GM12878 (cell line): Measurements from ENCODE around the gene BBS9. TPM values are rescaled to one million over a fixed set of nuclear protein-coding genes. Genes with fewer than 3 reads are reported as not detected.

ENCODE experiments used
- ATAC-seq: fragments of 200-7000 bp; cut with Tn5 transposase; 3 replicates; pipeline ENCODE4 v1.9.1; 2020; ENCODE audit warnings: mild to moderate bottlenecking, moderate library complexity
- BruUV-seq: library from RNA; stranded (reverse); fragments of 400-500 nt; replicated peaks from 2 replicates; lab custom pipeline; 2021; lab: Mats Ljungman, UMichigan
- CTCF ChIA-PET: fragments of 300-600 bp; sonication (Branson Sonifier 250); formaldehyde crosslinking; extraction: SDS; loops from one replicate; lab custom pipeline; 2021; ENCODE audit warnings: inconsistent platforms; lab: Yijun Ruan, JAX
- POLR2A ChIA-PET: fragments of 350-600 bp; formaldehyde crosslinking; extraction: SDS; loops from one replicate; lab custom pipeline; 2021; ENCODE audit warnings: inconsistent platforms; lab: Charles Lee
- RAD21 ChIA-PET: fragments of 300-600 bp; sonication (Branson Sonifier 250); formaldehyde crosslinking; loops from one replicate; lab custom pipeline; 2023; ENCODE audit warnings: antibody characterized with exemption; ENCODE audit not compliant: unreplicated experiment; lab: Charles Lee
- SMC1A ChIA-PET: fragments of 300-600 bp; sonication (Branson Sonifier 250); formaldehyde crosslinking; loops from one replicate; lab custom pipeline; 2023; ENCODE audit not compliant: unreplicated experiment, uncharacterized antibody; lab: Charles Lee
- DNase-seq: peaks from one replicate; pipeline ENCODE4 v3.0.0-alpha.2; 2011; ENCODE audit warnings: low read depth, low spot score
- FAIRE-seq: peaks from 3 replicates; lab custom pipeline; 2011; peaks lifted over from hg19 to GRCh38; lab: Jason Lieb, UNC
- H2AFZ ChIP-seq: 2 replicates; pipeline ENCODE4 v1.6.0; 2011; ENCODE audit warnings: low read depth, low read length, control low read depth; ENCODE audit not compliant: control insufficient read depth
- H3K27ac ChIP-seq: 2 replicates; pipeline ENCODE4 v1.5.1; 2011; ENCODE audit warnings: control low read depth; ENCODE audit not compliant: control insufficient read depth, insufficient read depth
- H3K27me3 ChIP-seq, 2 experiments: replicated peaks in 1 of 2; 2 replicates each; pipeline versions ENCODE4 v1.6.0 to v1.6.1; 2011; ENCODE audit warnings: low read length in 1 of 2; ENCODE audit not compliant: control insufficient read depth in 2 of 2, insufficient read depth in 2 of 2
- H3K36me3 ChIP-seq, 2 experiments: 2 replicates each; pipeline ENCODE4 v1.5.1; 2011; ENCODE audit warnings: low read length in 1 of 2; ENCODE audit not compliant: control insufficient read depth in 2 of 2, insufficient read depth in 2 of 2
- H3K4me1 ChIP-seq: 2 replicates; pipeline ENCODE4 v1.6.1; 2011; ENCODE audit warnings: mild to moderate bottlenecking, low read length, moderate library complexity, mixed read lengths; ENCODE audit not compliant: control insufficient read depth, insufficient read depth
- H3K4me2 ChIP-seq: 2 replicates; pipeline ENCODE4 v1.6.0; 2011; ENCODE audit warnings: control low read depth; ENCODE audit not compliant: control insufficient read depth, insufficient read depth
- H3K4me3 ChIP-seq: fragments of 200-600 bp; sonication (generic); 2 replicates; pipeline ENCODE4 v1.5.1; 2016
- H3K79me2 ChIP-seq: 2 replicates; pipeline ENCODE4 v1.6.0; 2011; ENCODE audit warnings: low read length; ENCODE audit not compliant: control insufficient read depth, insufficient read depth
- H3K9ac ChIP-seq: 2 replicates; pipeline ENCODE4 v1.8.0; 2011; ENCODE audit warnings: low read length, control low read depth, mixed read lengths; ENCODE audit not compliant: control insufficient read depth, insufficient read depth
- H3K9me3 ChIP-seq: replicated peaks from 3 replicates; pipeline ENCODE4 v1.5.1; 2011; ENCODE audit warnings: mild to moderate bottlenecking, low read length; ENCODE audit not compliant: control insufficient read depth, insufficient read depth
- H4K20me1 ChIP-seq: 2 replicates; pipeline ENCODE4 v1.6.0; 2011; ENCODE audit not compliant: control insufficient read depth, insufficient read depth
- BHLHE40 ChIP-seq, 2 experiments: fragments of 450-650 bp in 1 of 2; IDR thresholded peaks; 2 replicates each; pipeline ENCODE4 v1.6.1; 2011 to 2017; ENCODE audit warnings: low read depth in 2 of 2, borderline replicate concordance in 1 of 2, improper control_type of control experiment in 1 of 2, low read length in 1 of 2, mild to moderate bottlenecking in 1 of 2
- BRCA1 ChIP-seq: IDR thresholded peaks from 2 replicates; pipeline ENCODE4 v1.6.1; 2011; ENCODE audit warnings: low read depth, low read length, improper control_type of control experiment
- CHD1 ChIP-seq: IDR thresholded peaks from 2 replicates; pipeline ENCODE4 v1.6.1; 2012; ENCODE audit warnings: low read depth, low read length, improper control_type of control experiment
- GABPA ChIP-seq: IDR thresholded peaks from 2 replicates; pipeline ENCODE4 v1.6.1; 2014; ENCODE audit warnings: antibody characterized with exemption, low read depth, mild to moderate bottlenecking, inconsistent platforms
- GATAD2B ChIP-seq: fragments of 450-650 bp; conservative IDR thresholded peaks from 2 replicates; pipeline ENCODE4 v1.6.1; 2017; ENCODE audit warnings: low read depth, mild to moderate bottlenecking, moderate library complexity
- HCFC1 ChIP-seq: fragments of 150-350 bp; IDR thresholded peaks from 2 replicates; pipeline ENCODE4 v1.6.1; 2014; ENCODE audit warnings: low read length
- HDAC2 ChIP-seq: fragments of 200-600 bp; sonication (generic); IDR thresholded peaks from 2 replicates; pipeline ENCODE4 v1.6.1; 2017
- IKZF2 ChIP-seq, 2 experiments: fragments of 450-650 bp; IDR thresholded peaks; 2 replicates each; pipeline ENCODE4 v1.6.1; 2017; ENCODE audit warnings: mild to moderate bottlenecking in 2 of 2, moderate library complexity in 2 of 2
- JUND ChIP-seq: IDR thresholded peaks from 2 replicates; pipeline ENCODE4 v1.6.1; 2012; ENCODE audit warnings: low read depth, mild to moderate bottlenecking, low read length, improper control_type of control experiment, moderate library complexity
- KAT2A ChIP-seq: conservative IDR thresholded peaks from 2 replicates; pipeline ENCODE4 v1.6.1; 2011; ENCODE audit warnings: low read depth, low read length; ENCODE audit not compliant: control insufficient read depth
- LARP7 ChIP-seq: fragments of 450-650 bp; IDR thresholded peaks from 2 replicates; pipeline ENCODE4 v1.6.1; 2017; ENCODE audit warnings: mild to moderate bottlenecking
- MYC ChIP-seq: IDR thresholded peaks from 2 replicates; pipeline ENCODE4 v1.6.1; 2011; ENCODE audit warnings: mild to moderate bottlenecking, low read length, moderate library complexity, inconsistent platforms; ENCODE audit not compliant: insufficient read depth, insufficient replicate concordance, insufficient read length, severe bottlenecking
- NFXL1 ChIP-seq: fragments of 450-650 bp; IDR thresholded peaks from 2 replicates; pipeline ENCODE4 v1.6.1; 2017; ENCODE audit warnings: antibody characterized with exemption, mild to moderate bottlenecking, borderline replicate concordance
- PAX8 ChIP-seq: fragments of 450-650 bp; IDR thresholded peaks from 2 replicates; pipeline ENCODE4 v1.6.1; 2017; ENCODE audit warnings: mild to moderate bottlenecking, moderate library complexity
- SMC3 ChIP-seq: IDR thresholded peaks from 2 replicates; pipeline ENCODE4 v1.6.1; 2011; ENCODE audit warnings: low read length, improper control_type of control experiment, borderline replicate concordance
- YY1 ChIP-seq: IDR thresholded peaks from 2 replicates; pipeline ENCODE4 v1.6.1; 2011; ENCODE audit warnings: low read depth, mild to moderate bottlenecking, low read length
- ZNF217 ChIP-seq: fragments of 450-650 bp; IDR thresholded peaks from 2 replicates; pipeline ENCODE4 v1.6.1; 2017; ENCODE audit warnings: antibody characterized with exemption, mild to moderate bottlenecking
- WGBS: methylation state at CpG from one replicate; pipeline ENCODE4 v1.1.6; 2016; ENCODE audit warnings: low lambda C conversion rate; ENCODE audit not compliant: insufficient replicate concordance, insufficient coverage; ENCODE audit errors: missing lambda C conversion rate; 5-methylcytosine and 5-hydroxymethylcytosine counted together
- in situ Hi-C: fragments of 300-500 bp; cut with MboI; formaldehyde crosslinking; loops from 9 replicates; pipeline ENCODE4 v1.14.3; 2018; ENCODE audit warnings: mixed read lengths
- intact Hi-C: fragments of 100-400 bp; cut with micrococcal nuclease; formaldehyde crosslinking; loops from one replicate; pipeline ENCODE4 v1.14.2; 2022; ENCODE audit not compliant: unreplicated experiment
- polyA plus RNA-seq, 11 experiments: library from polyadenylated mRNA; depleted of rRNA in 4 of 11; unstranded in 6 of 11; stranded (reverse) in 5 of 11; fragments of >200 nt; fragmentation: Nextera tagmentation in 4 of 11; fragmentation: Illumina TruSeq in 1 of 11; extraction: Ambion mirVana in 4 of 11; extraction: Trizol in 1 of 11; gene quantifications; 1 replicate in 1 of 11; 2 replicates in 10 of 11; pipeline versions ENCODE4 v1.2.1 to v1.2.3, GENCODE V29; 2011 to 2016; ENCODE audit warnings: inconsistent platforms in 2 of 11, missing spikeins in 2 of 11, low read depth in 1 of 11
- total RNA-seq, 4 experiments: library from RNA; depleted of rRNA in 3 of 4; stranded (reverse); fragments of >200 nt in 3 of 4; fragmentation: Illumina TruSeq in 1 of 4; extraction: Trizol in 1 of 4; gene quantifications; 2 replicates each; pipeline versions ENCODE4 v1.2.1 to v1.2.3, GENCODE V29; 2013 to 2021
- TF ChIP-seq, protein P1 (sequence below), 3 experiments: IDR thresholded peaks in 2 of 3; conservative IDR thresholded peaks in 1 of 3; 2 replicates each; pipeline ENCODE4 v1.5.1; 2011; ENCODE audit warnings: low read depth in 3 of 3, low read length in 3 of 3, mild to moderate bottlenecking in 3 of 3, control low read depth in 2 of 3, moderate library complexity in 2 of 3, inconsistent platforms in 1 of 3, mixed read lengths in 1 of 3; ENCODE audit not compliant: control insufficient read depth in 2 of 3, insufficient read depth in 1 of 3; ENCODE audit errors: extremely low read depth in 1 of 3
- TF ChIP-seq, protein P2 (sequence below): fragments of 450-650 bp; IDR thresholded peaks from 2 replicates; pipeline ENCODE4 v1.6.1; 2017; ENCODE audit warnings: mild to moderate bottlenecking, low read depth, inconsistent platforms; ENCODE audit not compliant: poor library complexity, severe bottlenecking
- TF ChIP-seq, protein P3 (sequence below): fragments of 450-650 bp; IDR thresholded peaks from 2 replicates; pipeline ENCODE4 v1.6.1; 2014; ENCODE audit warnings: mild to moderate bottlenecking

The BBS9 gene
- total and polyA plus RNA-seq, 10 of the 15 experiments (the other 5 are each of a cell fraction or from before 2014, with no cell fraction given) = 1.2 to 5.6 (median 2.3) TPM

DNA sequence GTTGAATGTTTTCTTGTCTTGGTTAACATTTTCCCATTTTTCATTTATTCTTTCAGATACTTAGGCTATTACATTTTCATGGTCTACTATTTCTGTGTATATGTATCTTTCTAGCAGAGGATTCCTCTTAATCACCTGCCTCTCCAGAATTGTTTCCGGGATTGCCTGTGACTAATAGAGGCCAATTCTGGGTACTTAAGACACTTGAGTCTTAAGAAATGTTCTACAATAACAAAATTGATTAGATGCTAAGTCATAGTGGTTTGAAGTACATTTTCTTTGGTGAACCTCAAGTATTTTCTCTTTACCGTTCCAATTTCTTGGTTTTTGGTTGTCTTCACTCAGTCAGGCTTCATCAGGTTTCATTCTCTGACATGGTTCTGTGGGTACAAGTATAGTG, 26.4 kb downstream of the BBS9 start:
- 77% methylated on average over 2 of the region's 2 CpGs for WGBS

DNA sequence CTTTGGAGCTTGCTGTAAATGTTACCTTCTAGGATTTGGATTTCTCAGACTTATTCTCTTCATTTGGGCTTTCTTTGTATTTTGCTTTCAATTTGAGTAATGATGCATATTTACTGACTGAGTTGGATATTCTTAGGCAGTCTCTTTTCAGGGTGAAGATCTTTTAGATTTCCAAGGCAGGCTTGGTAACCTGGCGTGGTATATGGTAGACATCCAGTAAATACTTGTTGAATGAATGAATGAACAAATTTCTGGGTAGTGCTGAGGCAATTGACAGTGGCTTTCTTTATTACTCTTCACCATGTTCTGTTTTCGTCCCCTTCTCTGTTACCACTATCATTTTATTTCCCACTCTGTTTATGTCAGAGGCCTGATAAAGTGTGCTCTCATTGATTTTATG, 27.1 kb downstream of the BBS9 start:
- Histone ChIP-seq H3K9me3 (no peaks in the 10 kb centered on the region; the same call in 2 of the 3 replicates), H3K4me3 (no peak overlapping the region), H3K36me3 (no peaks in the 10 kb centered on the region), H3K4me2 (no peak overlapping the region), H4K20me1 (no peaks in the 10 kb centered on the region), H3K4me1 (no peaks in the 10 kb centered on the region), H2AFZ (no peak overlapping the region), H3K9ac (no peak overlapping the region), H3K27me3 (no peaks in the 10 kb centered on the region), H3K79me2 (no peaks in the 10 kb centered on the region), H3K27ac (no peak overlapping the region)
- SMC1A ChIA-PET = interaction anchor here (0.7 kb wide), 1 partner anchor 9 kb away, joined by 3 read pairs; no protein-coding TSS in a partner anchor
- no peak for FAIRE-seq
- intact Hi-C loops (no loop called here), in situ Hi-C loops (no loop called here)
- CTCF ChIA-PET = no interaction called here
- POLR2A ChIA-PET = no interaction called here
- ATAC-seq = no peak
- no peak for DNase-seq
- TF ChIP-seq, protein P1, sequence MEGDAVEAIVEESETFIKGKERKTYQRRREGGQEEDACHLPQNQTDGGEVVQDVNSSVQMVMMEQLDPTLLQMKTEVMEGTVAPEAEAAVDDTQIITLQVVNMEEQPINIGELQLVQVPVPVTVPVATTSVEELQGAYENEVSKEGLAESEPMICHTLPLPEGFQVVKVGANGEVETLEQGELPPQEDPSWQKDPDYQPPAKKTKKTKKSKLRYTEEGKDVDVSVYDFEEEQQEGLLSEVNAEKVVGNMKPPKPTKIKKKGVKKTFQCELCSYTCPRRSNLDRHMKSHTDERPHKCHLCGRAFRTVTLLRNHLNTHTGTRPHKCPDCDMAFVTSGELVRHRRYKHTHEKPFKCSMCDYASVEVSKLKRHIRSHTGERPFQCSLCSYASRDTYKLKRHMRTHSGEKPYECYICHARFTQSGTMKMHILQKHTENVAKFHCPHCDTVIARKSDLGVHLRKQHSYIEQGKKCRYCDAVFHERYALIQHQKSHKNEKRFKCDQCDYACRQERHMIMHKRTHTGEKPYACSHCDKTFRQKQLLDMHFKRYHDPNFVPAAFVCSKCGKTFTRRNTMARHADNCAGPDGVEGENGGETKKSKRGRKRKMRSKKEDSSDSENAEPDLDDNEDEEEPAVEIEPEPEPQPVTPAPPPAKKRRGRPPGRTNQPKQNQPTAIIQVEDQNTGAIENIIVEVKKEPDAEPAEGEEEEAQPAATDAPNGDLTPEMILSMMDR (IDR thresholded peaks at IDR 0.05 in 2 of 3, conservative IDR thresholded peaks at IDR 0.05 in 1 of 3; ENCODE audit: control insufficient read depth in 2 of 3, extremely low read depth in 1 of 3, insufficient read depth in 1 of 3, low read depth in 3 of 3, low read length in 3 of 3) = no peak
- TF ChIP-seq, protein P2, sequence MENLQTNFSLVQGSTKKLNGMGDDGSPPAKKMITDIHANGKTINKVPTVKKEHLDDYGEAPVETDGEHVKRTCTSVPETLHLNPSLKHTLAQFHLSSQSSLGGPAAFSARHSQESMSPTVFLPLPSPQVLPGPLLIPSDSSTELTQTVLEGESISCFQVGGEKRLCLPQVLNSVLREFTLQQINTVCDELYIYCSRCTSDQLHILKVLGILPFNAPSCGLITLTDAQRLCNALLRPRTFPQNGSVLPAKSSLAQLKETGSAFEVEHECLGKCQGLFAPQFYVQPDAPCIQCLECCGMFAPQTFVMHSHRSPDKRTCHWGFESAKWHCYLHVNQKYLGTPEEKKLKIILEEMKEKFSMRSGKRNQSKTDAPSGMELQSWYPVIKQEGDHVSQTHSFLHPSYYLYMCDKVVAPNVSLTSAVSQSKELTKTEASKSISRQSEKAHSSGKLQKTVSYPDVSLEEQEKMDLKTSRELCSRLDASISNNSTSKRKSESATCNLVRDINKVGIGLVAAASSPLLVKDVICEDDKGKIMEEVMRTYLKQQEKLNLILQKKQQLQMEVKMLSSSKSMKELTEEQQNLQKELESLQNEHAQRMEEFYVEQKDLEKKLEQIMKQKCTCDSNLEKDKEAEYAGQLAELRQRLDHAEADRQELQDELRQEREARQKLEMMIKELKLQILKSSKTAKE = no peak
- TF ChIP-seq GATAD2B (no peak), LARP7 (no peak), NFXL1 (no peak), CHD1 (no peak), SMC3 (no peak), BRCA1 (no peak)
- RAD21 ChIA-PET = no interaction called here
- WGBS = 77% methylated on average over 2 of the region's 2 CpGs
- no TSS peak for BruUV-seq

More for the DNA sequence above, 26.4 kb downstream of the BBS9 start:
- no peak overlapping the region for H2AFZ ChIP-seq
- ATAC-seq = no peak
- ChIA-PET RAD21 (no interaction called here), SMC1A (interaction anchor here (0.7 kb wide), 1 partner anchor 9 kb away, joined by 3 read pairs; no protein-coding TSS in a partner anchor), CTCF (no interaction called here), POLR2A (no interaction called here)
- no peaks in the 10 kb centered on the region for H4K20me1 ChIP-seq
- H3K9me3 ChIP-seq = no peaks in the 10 kb centered on the region
- in situ Hi-C loops = no loop called here
- no peaks in the 10 kb centered on the region for H3K4me1 ChIP-seq
- H3K27me3 ChIP-seq = no peaks in the 10 kb centered on the region
- TF ChIP-seq HDAC2 = no peak
- no peak for TF ChIP-seq YY1
- TF ChIP-seq JUND = no peak
- no peak for TF ChIP-seq ZNF217
- no peak for TF ChIP-seq PAX8
- no peak for TF ChIP-seq IKZF2 (IDR thresholded peaks at IDR 0.05)
- no peak for TF ChIP-seq KAT2A
- no peak for TF ChIP-seq HCFC1
- TF ChIP-seq GABPA = no peak
- no peak for TF ChIP-seq MYC
- TF ChIP-seq BHLHE40 (IDR thresholded peaks at IDR 0.05; ENCODE audit: borderline replicate concordance in 1 of 2, low read depth in 2 of 2, low read length in 1 of 2) = no peak
- TF ChIP-seq, protein P3, sequence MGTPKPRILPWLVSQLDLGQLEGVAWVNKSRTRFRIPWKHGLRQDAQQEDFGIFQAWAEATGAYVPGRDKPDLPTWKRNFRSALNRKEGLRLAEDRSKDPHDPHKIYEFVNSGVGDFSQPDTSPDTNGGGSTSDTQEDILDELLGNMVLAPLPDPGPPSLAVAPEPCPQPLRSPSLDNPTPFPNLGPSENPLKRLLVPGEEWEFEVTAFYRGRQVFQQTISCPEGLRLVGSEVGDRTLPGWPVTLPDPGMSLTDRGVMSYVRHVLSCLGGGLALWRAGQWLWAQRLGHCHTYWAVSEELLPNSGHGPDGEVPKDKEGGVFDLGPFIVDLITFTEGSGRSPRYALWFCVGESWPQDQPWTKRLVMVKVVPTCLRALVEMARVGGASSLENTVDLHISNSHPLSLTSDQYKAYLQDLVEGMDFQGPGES = no peak
- no peak overlapping the region for H3K4me2 ChIP-seq
- no TSS peak for BruUV-seq
- H3K9ac ChIP-seq = no peak overlapping the region
- no peaks in the 10 kb centered on the region for H3K79me2 ChIP-seq
- no peak for DNase-seq
- intact Hi-C loops = no loop called here
- H3K27ac ChIP-seq = no peak overlapping the region
- no peak overlapping the region for H3K4me3 ChIP-seq
- no peaks in the 10 kb centered on the region for H3K36me3 ChIP-seq
- no peak for FAIRE-seq
